DOHH2 (cell line): ENCODE data around the gene COL17A1.

Experiments
- H3F3A ChIP-seq: fragments of 200-600 bp; sonication (generic), shearing (Covaris generic); 2 replicates; pipeline ENCODE4 v1.6.0; 2016; ENCODE audit warnings: antibody characterized with exemption, mild to moderate bottlenecking; ENCODE audit not compliant: control insufficient read depth, insufficient read depth
- H3K27ac ChIP-seq: fragments of 200-600 bp; sonication (generic); 2 replicates; pipeline ENCODE4 v1.5.1; 2014; ENCODE audit warnings: low read depth, mild to moderate bottlenecking, low read length, moderate library complexity
- H3K27me3 ChIP-seq: fragments of 200-600 bp; sonication (generic); 2 replicates; pipeline ENCODE4 v1.6.1; 2014; ENCODE audit warnings: mild to moderate bottlenecking, low read length, mixed read lengths; ENCODE audit not compliant: control insufficient read depth
- H3K36me3 ChIP-seq: fragments of 200-600 bp; sonication (generic); 2 replicates; pipeline ENCODE4 v1.6.1; 2014; ENCODE audit warnings: mild to moderate bottlenecking, low read length, moderate library complexity, mixed read lengths; ENCODE audit not compliant: control insufficient read depth
- H3K4me1 ChIP-seq: fragments of 200-600 bp; sonication (generic); 2 replicates; pipeline ENCODE4 v1.6.1; 2014; ENCODE audit warnings: mild to moderate bottlenecking, low read length, mixed read lengths; ENCODE audit not compliant: control insufficient read depth
- H3K4me2 ChIP-seq: fragments of 200-600 bp; sonication (generic); 2 replicates; pipeline ENCODE4 v1.6.0; 2014; ENCODE audit warnings: mild to moderate bottlenecking, low read length, moderate library complexity
- H3K4me3 ChIP-seq: fragments of 200-600 bp; sonication (generic); 2 replicates; pipeline ENCODE4 v1.5.1; 2014; ENCODE audit warnings: mild to moderate bottlenecking, low read length, mixed read lengths
- H3K79me2 ChIP-seq: fragments of 200-600 bp; sonication (generic); 2 replicates; pipeline ENCODE4 v1.6.1; 2014; ENCODE audit warnings: mild to moderate bottlenecking, low read length, mixed read lengths; ENCODE audit not compliant: control insufficient read depth
- H3K9me2 ChIP-seq: fragments of 200-600 bp; sonication (generic); replicated peaks from 2 replicates; pipeline ENCODE4 v1.6.1; 2014; ENCODE audit warnings: mild to moderate bottlenecking, low read length, mixed read lengths; ENCODE audit not compliant: control insufficient read depth
- H3K9me3 ChIP-seq: fragments of 200-600 bp; sonication (generic); 2 replicates; pipeline ENCODE4 v1.6.1; 2014; ENCODE audit warnings: antibody characterized with exemption, low read length, mixed read lengths; ENCODE audit not compliant: control insufficient read depth, insufficient read depth
- H4K20me1 ChIP-seq: fragments of 200-600 bp; sonication (generic); 2 replicates; pipeline ENCODE4 v1.6.0; 2014; ENCODE audit warnings: low read depth, mild to moderate bottlenecking, antibody characterized with exemption, low read length, moderate library complexity; ENCODE audit not compliant: control insufficient read depth, insufficient read depth
- EZH2phosphoT487 ChIP-seq: fragments of 200-600 bp; sonication (generic); IDR thresholded peaks from 2 replicates; pipeline ENCODE4 v1.6.1; 2017; ENCODE audit warnings: borderline replicate concordance, mild to moderate bottlenecking, antibody characterized with exemption, low read length, moderate library complexity, mixed read lengths
- TF ChIP-seq, protein P1 (sequence below): fragments of 200-600 bp; sonication (generic); IDR thresholded peaks from one replicate; pipeline ENCODE4 v1.5.1; 2014; ENCODE audit warnings: antibody characterized with exemption, mild to moderate bottlenecking, low read depth, low read length; ENCODE audit not compliant: poor library complexity, severe bottlenecking

Gene COL17A1

DNA sequence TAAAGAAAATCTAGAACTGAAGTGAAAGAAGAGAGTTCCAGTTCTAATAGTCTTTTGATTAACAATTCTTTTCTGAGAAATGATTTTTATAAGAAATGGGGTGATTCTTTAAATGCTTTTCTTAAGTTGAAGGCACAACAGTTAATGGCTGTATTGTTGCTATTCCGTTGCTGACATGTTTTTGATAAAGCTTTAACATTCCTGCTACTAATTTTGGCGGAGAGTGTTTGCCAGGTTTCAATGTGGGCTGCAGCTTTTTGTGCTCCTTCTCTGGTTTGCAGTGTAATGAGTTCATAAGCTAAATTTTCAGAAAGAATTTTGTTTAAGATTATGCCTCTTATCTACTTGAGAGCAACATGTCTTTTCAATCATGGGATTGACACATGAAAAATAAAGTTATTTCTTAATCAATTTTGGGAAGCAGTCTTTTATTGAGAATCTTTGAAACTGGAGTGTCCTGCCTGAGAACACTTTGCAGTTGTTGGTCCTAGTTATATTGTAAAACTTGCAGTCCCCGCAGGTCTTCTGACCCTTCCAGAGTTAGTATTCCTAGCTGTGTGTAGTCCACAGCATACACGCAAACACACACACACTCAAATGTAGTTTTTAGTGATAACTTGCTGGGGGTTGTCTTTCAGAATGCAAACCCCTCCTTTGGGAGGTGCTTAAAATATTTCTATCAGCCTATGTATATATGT, 56.7 kb downstream of the COL17A1 start:
- no peak for TF ChIP-seq EZH2phosphoT487
- TF ChIP-seq, protein P1, sequence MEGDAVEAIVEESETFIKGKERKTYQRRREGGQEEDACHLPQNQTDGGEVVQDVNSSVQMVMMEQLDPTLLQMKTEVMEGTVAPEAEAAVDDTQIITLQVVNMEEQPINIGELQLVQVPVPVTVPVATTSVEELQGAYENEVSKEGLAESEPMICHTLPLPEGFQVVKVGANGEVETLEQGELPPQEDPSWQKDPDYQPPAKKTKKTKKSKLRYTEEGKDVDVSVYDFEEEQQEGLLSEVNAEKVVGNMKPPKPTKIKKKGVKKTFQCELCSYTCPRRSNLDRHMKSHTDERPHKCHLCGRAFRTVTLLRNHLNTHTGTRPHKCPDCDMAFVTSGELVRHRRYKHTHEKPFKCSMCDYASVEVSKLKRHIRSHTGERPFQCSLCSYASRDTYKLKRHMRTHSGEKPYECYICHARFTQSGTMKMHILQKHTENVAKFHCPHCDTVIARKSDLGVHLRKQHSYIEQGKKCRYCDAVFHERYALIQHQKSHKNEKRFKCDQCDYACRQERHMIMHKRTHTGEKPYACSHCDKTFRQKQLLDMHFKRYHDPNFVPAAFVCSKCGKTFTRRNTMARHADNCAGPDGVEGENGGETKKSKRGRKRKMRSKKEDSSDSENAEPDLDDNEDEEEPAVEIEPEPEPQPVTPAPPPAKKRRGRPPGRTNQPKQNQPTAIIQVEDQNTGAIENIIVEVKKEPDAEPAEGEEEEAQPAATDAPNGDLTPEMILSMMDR: no peak
- Histone ChIP-seq H3K4me1 (no peaks in the 10 kb centered on the region), H3K27me3 (no peaks in the 10 kb centered on the region), H3K9me3 (no peaks in the 10 kb centered on the region), H3K9me2 (no peaks in the 10 kb centered on the region), H3K36me3 (peaks cover 24% of the 10 kb centered on the region), H3K4me2 (no peak overlapping the region), H3K79me2 (no peaks in the 10 kb centered on the region), H3K4me3 (no peak overlapping the region), H4K20me1 (no peaks in the 10 kb centered on the region), H3K27ac (no peak overlapping the region), H3F3A (no peaks in the 10 kb centered on the region)

DNA sequence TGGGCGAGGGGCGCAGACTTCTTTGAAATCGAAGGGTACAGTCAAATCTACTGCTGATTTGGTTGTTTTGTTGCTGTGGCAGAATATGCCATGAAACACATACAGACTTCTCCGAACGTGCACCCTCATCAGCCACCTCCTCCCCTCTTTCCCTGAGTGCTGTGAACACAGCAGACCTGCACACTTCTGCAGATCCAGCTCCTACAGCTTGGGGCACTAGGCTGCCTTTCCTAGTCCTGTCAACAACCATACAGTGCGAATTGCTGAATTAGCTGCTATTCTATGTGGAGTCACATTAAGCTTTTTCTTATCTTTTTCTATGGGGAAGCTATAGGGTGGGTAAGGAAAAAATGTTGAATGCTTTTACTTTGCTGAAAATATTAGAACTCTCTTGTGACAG, 57.5 kb downstream of the COL17A1 start:
- no peaks in the 10 kb centered on the region for H3K27me3 ChIP-seq
- H3K4me1 ChIP-seq: no peaks in the 10 kb centered on the region
- no peak overlapping the region for H3K27ac ChIP-seq
- no peak overlapping the region for H3K4me2 ChIP-seq
- no peaks in the 10 kb centered on the region for H4K20me1 ChIP-seq
- no peak overlapping the region for H3K4me3 ChIP-seq
- H3K9me3 ChIP-seq: no peaks in the 10 kb centered on the region
- no peaks in the 10 kb centered on the region for H3K79me2 ChIP-seq
- no peaks in the 10 kb centered on the region for H3F3A ChIP-seq
- H3K36me3 ChIP-seq: peaks cover 32% of the 10 kb centered on the region
- TF ChIP-seq, protein P1: peak; percentile 19
- no peak for TF ChIP-seq EZH2phosphoT487
- no peaks in the 10 kb centered on the region for H3K9me2 ChIP-seq

DNA sequence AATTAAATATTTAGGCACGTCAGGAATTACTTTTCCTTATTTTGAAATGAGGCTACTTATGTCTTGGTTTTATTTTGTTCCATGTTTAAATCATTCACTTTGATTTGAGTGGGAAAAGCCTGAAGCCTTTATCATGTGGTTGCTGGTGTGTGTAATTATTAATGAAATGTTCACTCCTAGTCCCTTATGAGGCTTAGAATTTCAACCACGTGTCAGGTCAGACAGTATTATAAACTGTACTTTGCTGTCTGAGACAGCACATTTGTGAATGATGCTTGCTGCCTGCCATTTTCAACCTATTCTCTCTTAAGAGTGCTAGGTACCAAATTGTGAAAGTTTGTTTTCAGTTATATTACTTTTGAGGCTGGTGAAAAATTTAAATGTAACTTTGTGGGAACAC, 58.9 kb downstream of the COL17A1 start:
- Histone ChIP-seq H3K4me1 (no peaks in the 10 kb centered on the region), H3K27ac (no peak overlapping the region), H3K4me2 (no peak overlapping the region), H3K79me2 (no peaks in the 10 kb centered on the region), H3K27me3 (no peaks in the 10 kb centered on the region), H3K9me3 (no peaks in the 10 kb centered on the region), H3K36me3 (peaks cover 42% of the 10 kb centered on the region), H3F3A (no peaks in the 10 kb centered on the region), H3K9me2 (no peaks in the 10 kb centered on the region), H3K4me3 (no peak overlapping the region), H4K20me1 (no peaks in the 10 kb centered on the region)
- no peak for TF ChIP-seq EZH2phosphoT487
- TF ChIP-seq, protein P1: no peak
